ENCODE measurements around the gene BEND2. TPM values are rescaled to one million over a fixed set of nuclear protein-coding genes. Genes with fewer than 3 reads are reported as not detected.

Gene BEND2
- total and polyA plus RNA-seq, 2 of the 13 experiments (the other 11 are each of a cell fraction or from before 2014, with no cell fraction given): not detected

GRCh38 chrX:18227458-18227857 lies 6.8 kb upstream of the BEND2 start:
- ATAC-seq (no peak), DNase-seq (ENCODE audit: low spot score) (no peak), FAIRE-seq (no peak)
- Histone ChIP-seq H3K36me3 (replicated peaks in 1 of 2; ENCODE audit: control insufficient read depth in 1 of 2, insufficient read depth in 2 of 2, low read length in 2 of 2) (no peaks in the 10 kb centered on the region), H3K9ac (ENCODE audit: insufficient read depth, low read depth, low read length) (no peak overlapping the region), H2AFZ (ENCODE audit: low read length) (no peak overlapping the region), H3K27me3 (ENCODE audit: control insufficient read depth in 1 of 2, insufficient read depth in 2 of 2, low read length in 2 of 2) (no peaks in the 10 kb centered on the region), H3K4me2 (ENCODE audit: low read depth, low read length) (no peak overlapping the region), H4K20me1 (ENCODE audit: insufficient read depth, low read length) (no peaks in the 10 kb centered on the region), H3K4me1 (ENCODE audit: insufficient read depth, low read length) (peaks cover 7% of the 10 kb centered on the region), H3K79me2 (ENCODE audit: insufficient read depth, low read length) (no peaks in the 10 kb centered on the region), H3K4me3 (replicated peaks in 1 of 3; ENCODE audit: insufficient read depth in 1 of 3, low read depth in 2 of 3, low read length in 3 of 3) (no peak overlapping the region), H3K9me3 (ENCODE audit: low read length) (no peaks in the 10 kb centered on the region), H3K27ac (ENCODE audit: extremely low read length, insufficient read depth, low read length) (no peak overlapping the region)
- TF ChIP-seq MNT (IDR thresholded peaks at IDR 0.05) (peak; percentile 97), UBTF (CRISPR knock-in tag; IDR thresholded peaks at IDR 0.05) (no peak)
- BruUV-seq (replicated peaks): no TSS peak
- 71% methylated on average over 6 of the region's 7 CpGs for WGBS (ENCODE audit: low lambda C conversion rate)
- intact Hi-C loops (cut with micrococcal nuclease; ENCODE audit: unreplicated experiment) (no loop called here), in situ Hi-C loops (cut with HindIII; ENCODE audit: extremely low pct_ligation_motif_present, low pct_unique_long_range_greater_than_20kb) (no loop called here)
- ChIA-PET CTCF (ENCODE audit: low intra/inter-chr PET ratio, low total read pairs) (no interaction called here), POLR2A (no interaction called here)

- no peak for FAIRE-seq
- no peak for TF ChIP-seq LRRFIP1 (CRISPR knock-in tag; conservative IDR thresholded peaks at IDR 0.05)
- no peak for TF ChIP-seq TSC22D2 (CRISPR knock-in tag; IDR thresholded peaks at IDR 0.05; ENCODE audit: borderline replicate concordance)
- TF ChIP-seq KAT7 (CRISPR knock-in tag; IDR thresholded peaks at IDR 0.05; ENCODE audit: borderline replicate concordance): no peak
- peak; percentile 30; the same call in 1 of the 2 replicates for TF ChIP-seq STAG1 (CRISPR knock-in tag; IDR thresholded peaks at IDR 0.05)
- no peak for ATAC-seq
- ChIA-PET CTCF (ENCODE audit: low intra/inter-chr PET ratio, low total read pairs) (no interaction called here), POLR2A (no interaction called here)
- no peaks in the 10 kb centered on the region for H3K4me1 ChIP-seq (ENCODE audit: insufficient read depth, low read length)
- BruUV-seq (replicated peaks): no TSS peak
- H3K79me2 ChIP-seq (ENCODE audit: insufficient read depth, low read length): no peaks in the 10 kb centered on the region
- no peaks in the 10 kb centered on the region for H4K20me1 ChIP-seq (ENCODE audit: insufficient read depth, low read length)
- no peak overlapping the region for H3K4me2 ChIP-seq (ENCODE audit: low read depth, low read length)
- WGBS (ENCODE audit: low lambda C conversion rate): 0% methylated on average over 2 of the region's 2 CpGs
- no peaks in the 10 kb centered on the region for H3K27me3 ChIP-seq (ENCODE audit: control insufficient read depth in 1 of 2, insufficient read depth in 2 of 2, low read length in 2 of 2)
- intact Hi-C loops (cut with micrococcal nuclease; ENCODE audit: unreplicated experiment) (loop anchor here (10.0 kb wide), 1 partner anchor 516 kb away; no protein-coding TSS in a partner anchor), in situ Hi-C loops (cut with HindIII; ENCODE audit: extremely low pct_ligation_motif_present, low pct_unique_long_range_greater_than_20kb) (loop anchor here (25.0 kb wide), 1 partner anchor 273 kb away; no protein-coding TSS in a partner anchor)
- no peak for DNase-seq (ENCODE audit: low spot score)
- no peaks in the 10 kb centered on the region for H3K36me3 ChIP-seq (replicated peaks in 1 of 2; ENCODE audit: control insufficient read depth in 1 of 2, insufficient read depth in 2 of 2, low read length in 2 of 2)
- no peak overlapping the region for H3K4me3 ChIP-seq (replicated peaks in 1 of 3; ENCODE audit: insufficient read depth in 1 of 3, low read depth in 2 of 3, low read length in 3 of 3)
- no peak overlapping the region for H2AFZ ChIP-seq (ENCODE audit: low read length)
- no peaks in the 10 kb centered on the region for H3K9me3 ChIP-seq (ENCODE audit: low read length)
- H3K27ac ChIP-seq (ENCODE audit: extremely low read length, insufficient read depth, low read length): no peak overlapping the region
- no peak overlapping the region for H3K9ac ChIP-seq (ENCODE audit: insufficient read depth, low read depth, low read length)
Measured at GRCh38 chrX:18210470-18210869, 10.2 kb downstream of the BEND2 start.
